ENCODE results near the gene SPATA13. TPM values are rescaled to one million over a fixed set of nuclear protein-coding genes. Genes with fewer than 3 reads are reported as not detected.

Gene SPATA13
- total and polyA plus RNA-seq, 10 of the 15 experiments (the other 5 are each of a cell fraction or from before 2014, with no cell fraction given): 2.4 to 11.1 (median 10.2) TPM

DNA sequence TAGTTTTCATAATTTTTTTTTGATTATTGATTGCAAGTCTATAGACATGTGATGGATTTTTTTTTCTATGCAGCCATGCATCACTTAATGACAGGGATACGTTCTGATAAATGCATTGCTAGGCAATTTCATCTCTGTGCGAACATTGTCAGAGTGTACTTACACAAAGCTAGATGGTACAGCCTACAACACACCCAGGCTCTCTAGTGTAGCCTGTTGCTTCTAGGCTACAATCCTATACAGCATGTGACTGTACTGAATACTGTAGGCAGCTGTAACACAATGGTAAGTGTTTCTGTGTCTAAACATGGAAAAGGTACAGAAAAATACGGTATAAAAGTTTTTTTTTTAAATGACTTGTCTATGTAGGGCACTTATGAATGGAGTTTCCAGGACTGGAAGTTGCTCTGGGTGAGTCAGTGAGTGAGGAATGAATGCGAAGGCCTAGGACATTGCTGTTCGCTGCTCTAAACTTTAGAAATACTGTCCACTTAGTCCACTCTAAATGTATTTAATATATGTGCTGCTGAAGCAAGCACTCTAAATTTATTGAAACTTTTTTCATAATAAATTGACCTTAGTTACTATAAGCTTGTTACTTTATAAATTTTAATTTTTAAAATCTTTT, 20.3 kb downstream of the SPATA13 start:
- H3K36me3 ChIP-seq (ENCODE audit: control insufficient read depth in 2 of 2, insufficient read depth in 2 of 2, low read length in 1 of 2): no peaks in the 10 kb centered on the region
- no peaks in the 10 kb centered on the region; the same call in 2 of the 3 replicates for H3K9me3 ChIP-seq (replicated peaks; ENCODE audit: control insufficient read depth, insufficient read depth, low read length)
- H3K4me2 ChIP-seq (ENCODE audit: control insufficient read depth, insufficient read depth): no peak overlapping the region
- ChIA-PET RAD21 (ENCODE audit: unreplicated experiment) (interaction anchor here (1.4 kb wide), 1 partner anchor 127 kb away, joined by 3 read pairs; no protein-coding TSS in a partner anchor), SMC1A (ENCODE audit: uncharacterized antibody, unreplicated experiment) (interaction anchor here (0.6 to 2.6 kb wide), 4 partner anchors 7 to 175 kb away, joined by 3 to 10 read pairs (median 3); no protein-coding TSS in a partner anchor), CTCF (interaction anchor here (0.6 to 1.4 kb wide), 5 partner anchors 18 to 751 kb away, joined by 3 to 4 read pairs (median 3); no protein-coding TSS in a partner anchor), POLR2A (no interaction called here)
- H4K20me1 ChIP-seq (ENCODE audit: control insufficient read depth, insufficient read depth): no peaks in the 10 kb centered on the region
- H3K27me3 ChIP-seq (replicated peaks in 1 of 2; ENCODE audit: control insufficient read depth in 2 of 2, insufficient read depth in 2 of 2, low read length in 1 of 2): no peaks in the 10 kb centered on the region
- no peak overlapping the region for H3K4me3 ChIP-seq
- H3K27ac ChIP-seq (ENCODE audit: control insufficient read depth, insufficient read depth): no peak overlapping the region
- no peak for DNase-seq (ENCODE audit: low read depth, low spot score)
- no peak for FAIRE-seq
- ATAC-seq: no peak
- WGBS (ENCODE audit: insufficient coverage, insufficient replicate concordance, low lambda C conversion rate, missing lambda C conversion rate): 74% methylated on average over 5 of the region's 5 CpGs
- TF ChIP-seq POU2F2 (IDR thresholded peaks at IDR 0.05; ENCODE audit: borderline replicate concordance, low read depth, low read length) (no peak), CHD2 (IDR thresholded peaks at IDR 0.05; ENCODE audit: borderline replicate concordance, low read depth, low read length) (no peak), ATF3 (IDR thresholded peaks at IDR 0.05; ENCODE audit: borderline replicate concordance, extremely low read depth, low read depth, low read length) (no peak), CBFB (IDR thresholded peaks at IDR 0.05; ENCODE audit: low read depth) (no peak), SMAD1 (IDR thresholded peaks at IDR 0.05; ENCODE audit: low read depth, partially characterized antibody) (no peak), MXI1 (IDR thresholded peaks at IDR 0.05; ENCODE audit: low read depth, low read length) (no peak), SUPT20H (IDR thresholded peaks at IDR 0.05; ENCODE audit: borderline replicate concordance, control insufficient read depth, low read depth, low read length) (no peak), NFIC (IDR thresholded peaks at IDR 0.05; ENCODE audit: low read depth, low read length) (no peak), ZNF622 (IDR thresholded peaks at IDR 0.05) (no peak), SRF (IDR thresholded peaks at IDR 0.05; ENCODE audit: low read depth in 2 of 2, low read length in 2 of 2) (no peak), NFYA (IDR thresholded peaks at IDR 0.05; ENCODE audit: borderline replicate concordance, low read depth, low read length) (no peak), JUNB (IDR thresholded peaks at IDR 0.05) (no peak)
- TF ChIP-seq, protein P1, sequence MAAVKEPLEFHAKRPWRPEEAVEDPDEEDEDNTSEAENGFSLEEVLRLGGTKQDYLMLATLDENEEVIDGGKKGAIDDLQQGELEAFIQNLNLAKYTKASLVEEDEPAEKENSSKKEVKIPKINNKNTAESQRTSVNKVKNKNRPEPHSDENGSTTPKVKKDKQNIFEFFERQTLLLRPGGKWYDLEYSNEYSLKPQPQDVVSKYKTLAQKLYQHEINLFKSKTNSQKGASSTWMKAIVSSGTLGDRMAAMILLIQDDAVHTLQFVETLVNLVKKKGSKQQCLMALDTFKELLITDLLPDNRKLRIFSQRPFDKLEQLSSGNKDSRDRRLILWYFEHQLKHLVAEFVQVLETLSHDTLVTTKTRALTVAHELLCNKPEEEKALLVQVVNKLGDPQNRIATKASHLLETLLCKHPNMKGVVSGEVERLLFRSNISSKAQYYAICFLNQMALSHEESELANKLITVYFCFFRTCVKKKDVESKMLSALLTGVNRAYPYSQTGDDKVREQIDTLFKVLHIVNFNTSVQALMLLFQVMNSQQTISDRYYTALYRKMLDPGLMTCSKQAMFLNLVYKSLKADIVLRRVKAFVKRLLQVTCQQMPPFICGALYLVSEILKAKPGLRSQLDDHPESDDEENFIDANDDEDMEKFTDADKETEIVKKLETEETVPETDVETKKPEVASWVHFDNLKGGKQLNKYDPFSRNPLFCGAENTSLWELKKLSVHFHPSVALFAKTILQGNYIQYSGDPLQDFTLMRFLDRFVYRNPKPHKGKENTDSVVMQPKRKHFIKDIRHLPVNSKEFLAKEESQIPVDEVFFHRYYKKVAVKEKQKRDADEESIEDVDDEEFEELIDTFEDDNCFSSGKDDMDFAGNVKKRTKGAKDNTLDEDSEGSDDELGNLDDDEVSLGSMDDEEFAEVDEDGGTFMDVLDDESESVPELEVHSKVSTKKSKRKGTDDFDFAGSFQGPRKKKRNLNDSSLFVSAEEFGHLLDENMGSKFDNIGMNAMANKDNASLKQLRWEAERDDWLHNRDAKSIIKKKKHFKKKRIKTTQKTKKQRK (IDR thresholded peaks at IDR 0.05; ENCODE audit: low read depth, low read length): no peak
- TF ChIP-seq, protein P2, sequence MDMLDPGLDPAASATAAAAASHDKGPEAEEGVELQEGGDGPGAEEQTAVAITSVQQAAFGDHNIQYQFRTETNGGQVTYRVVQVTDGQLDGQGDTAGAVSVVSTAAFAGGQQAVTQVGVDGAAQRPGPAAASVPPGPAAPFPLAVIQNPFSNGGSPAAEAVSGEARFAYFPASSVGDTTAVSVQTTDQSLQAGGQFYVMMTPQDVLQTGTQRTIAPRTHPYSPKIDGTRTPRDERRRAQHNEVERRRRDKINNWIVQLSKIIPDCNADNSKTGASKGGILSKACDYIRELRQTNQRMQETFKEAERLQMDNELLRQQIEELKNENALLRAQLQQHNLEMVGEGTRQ (IDR thresholded peaks at IDR 0.05; ENCODE audit: borderline replicate concordance, low read depth, low read length): no peak
- H3K79me2 ChIP-seq (ENCODE audit: control insufficient read depth, insufficient read depth, low read length): no peaks in the 10 kb centered on the region
- BruUV-seq (replicated peaks): no TSS peak
- in situ Hi-C loops (cut with MboI) (no loop called here), intact Hi-C loops (cut with micrococcal nuclease; ENCODE audit: unreplicated experiment) (no loop called here)
- no peaks in the 10 kb centered on the region for H3K4me1 ChIP-seq (ENCODE audit: control insufficient read depth, insufficient read depth, low read length)
- H3K9ac ChIP-seq (ENCODE audit: control insufficient read depth, insufficient read depth, low read length): no peak overlapping the region
- H2AFZ ChIP-seq (ENCODE audit: control insufficient read depth, low read depth, low read length): no peak overlapping the region

Measured in GM12878 (cell line).